SK-N-SH (cell line): Measurements from ENCODE around the gene TBC1D9B.

Experiments
- CTCF ChIP-seq: fragments of 200-600 bp; sonication (generic); IDR thresholded peaks from 2 replicates; pipeline ENCODE4 v1.6.1; 2017; ENCODE audit warnings: antibody characterized with exemption, mild to moderate bottlenecking, moderate library complexity
- ELF1 ChIP-seq: IDR thresholded peaks from 2 replicates; pipeline ENCODE4 v1.4.0; 2012
- EP300 ChIP-seq, 2 experiments: IDR thresholded peaks; 2 replicates each; pipeline versions ENCODE4 v1.4.0 to v1.6.1; 2012; ENCODE audit warnings: borderline replicate concordance in 1 of 2, low read depth in 1 of 2, low read length in 1 of 2
- MAX ChIP-seq: IDR thresholded peaks from 2 replicates; pipeline ENCODE4 v1.4.0; 2012; ENCODE audit warnings: low read depth
- NFIC ChIP-seq: IDR thresholded peaks from 2 replicates; pipeline ENCODE4 v1.4.0; 2012; ENCODE audit warnings: borderline replicate concordance
- POLR2AphosphoS5 ChIP-seq: IDR thresholded peaks from 2 replicates; pipeline ENCODE4 v1.6.1; 2012; ENCODE audit warnings: low read depth, low read length
- RAD21 ChIP-seq: IDR thresholded peaks from 2 replicates; pipeline ENCODE4 v1.6.1; 2012; ENCODE audit warnings: mild to moderate bottlenecking, low read length
- REST ChIP-seq: IDR thresholded peaks from 2 replicates; pipeline ENCODE4 v1.6.1; 2012; ENCODE audit warnings: mild to moderate bottlenecking, low read depth, low read length, moderate library complexity
- SMC3 ChIP-seq: IDR thresholded peaks from 2 replicates; pipeline ENCODE4 v1.6.1; 2012; ENCODE audit warnings: low read depth, low read length, improper control_type of control experiment
- TAF1 ChIP-seq: IDR thresholded peaks from 2 replicates; pipeline ENCODE4 v1.6.1; 2012; ENCODE audit warnings: low read depth, mild to moderate bottlenecking, low read length, moderate library complexity, borderline replicate concordance

GRCh38 chr5:179890751-179891682 lies 16.7 kb downstream of the TBC1D9B start:
- TF ChIP-seq CTCF = no peak
- TF ChIP-seq RAD21 = no peak
- TF ChIP-seq SMC3 = no peak
- no peak for TF ChIP-seq REST
- TF ChIP-seq TAF1 = no peak
- TF ChIP-seq EP300 (IDR thresholded peaks at IDR 0.05; ENCODE audit: borderline replicate concordance in 1 of 2, low read depth in 1 of 2, low read length in 1 of 2) = no peak
- TF ChIP-seq NFIC = no peak
- TF ChIP-seq MAX = no peak
- TF ChIP-seq ELF1 = no peak
- no peak for TF ChIP-seq POLR2AphosphoS5
